ENCODE measurements around the gene SGK1.

DNA sequence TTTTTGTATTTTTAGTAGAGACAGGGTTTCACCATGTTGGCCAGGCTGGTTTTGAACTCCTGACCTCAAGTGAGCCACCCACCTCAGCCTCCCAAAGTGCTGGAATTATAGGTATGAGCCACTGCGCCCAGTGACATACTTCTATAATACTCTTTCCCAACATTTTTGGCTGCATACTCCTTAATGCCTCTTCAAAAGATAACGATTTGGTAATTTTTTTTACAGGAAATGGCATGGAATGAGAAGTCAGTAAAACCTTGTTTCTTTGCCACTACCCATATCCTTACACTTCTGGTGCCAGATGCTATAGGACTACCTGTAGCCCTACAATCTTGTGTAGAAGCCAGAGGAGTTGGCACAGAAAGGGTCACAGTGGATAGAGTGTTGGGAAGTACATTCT is 41.4 kb upstream of the SGK1 start:
- TF ChIP-seq, protein P1, sequence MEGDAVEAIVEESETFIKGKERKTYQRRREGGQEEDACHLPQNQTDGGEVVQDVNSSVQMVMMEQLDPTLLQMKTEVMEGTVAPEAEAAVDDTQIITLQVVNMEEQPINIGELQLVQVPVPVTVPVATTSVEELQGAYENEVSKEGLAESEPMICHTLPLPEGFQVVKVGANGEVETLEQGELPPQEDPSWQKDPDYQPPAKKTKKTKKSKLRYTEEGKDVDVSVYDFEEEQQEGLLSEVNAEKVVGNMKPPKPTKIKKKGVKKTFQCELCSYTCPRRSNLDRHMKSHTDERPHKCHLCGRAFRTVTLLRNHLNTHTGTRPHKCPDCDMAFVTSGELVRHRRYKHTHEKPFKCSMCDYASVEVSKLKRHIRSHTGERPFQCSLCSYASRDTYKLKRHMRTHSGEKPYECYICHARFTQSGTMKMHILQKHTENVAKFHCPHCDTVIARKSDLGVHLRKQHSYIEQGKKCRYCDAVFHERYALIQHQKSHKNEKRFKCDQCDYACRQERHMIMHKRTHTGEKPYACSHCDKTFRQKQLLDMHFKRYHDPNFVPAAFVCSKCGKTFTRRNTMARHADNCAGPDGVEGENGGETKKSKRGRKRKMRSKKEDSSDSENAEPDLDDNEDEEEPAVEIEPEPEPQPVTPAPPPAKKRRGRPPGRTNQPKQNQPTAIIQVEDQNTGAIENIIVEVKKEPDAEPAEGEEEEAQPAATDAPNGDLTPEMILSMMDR (tag by site-specific recombination; IDR thresholded peaks at IDR 0.05), result no peak
- TF ChIP-seq ZNF610 (tag by site-specific recombination; IDR thresholded peaks at IDR 0.05; ENCODE audit: borderline replicate concordance) (no peak), ZNF24 (tag by site-specific recombination; IDR thresholded peaks at IDR 0.05) (no peak), OVOL3 (tag by site-specific recombination; IDR thresholded peaks at IDR 0.05) (no peak), KLF10 (tag by site-specific recombination; IDR thresholded peaks at IDR 0.05) (no peak), ZBTB21 (tag by site-specific recombination; IDR thresholded peaks at IDR 0.05) (no peak)
- TF ChIP-seq, protein P2, sequence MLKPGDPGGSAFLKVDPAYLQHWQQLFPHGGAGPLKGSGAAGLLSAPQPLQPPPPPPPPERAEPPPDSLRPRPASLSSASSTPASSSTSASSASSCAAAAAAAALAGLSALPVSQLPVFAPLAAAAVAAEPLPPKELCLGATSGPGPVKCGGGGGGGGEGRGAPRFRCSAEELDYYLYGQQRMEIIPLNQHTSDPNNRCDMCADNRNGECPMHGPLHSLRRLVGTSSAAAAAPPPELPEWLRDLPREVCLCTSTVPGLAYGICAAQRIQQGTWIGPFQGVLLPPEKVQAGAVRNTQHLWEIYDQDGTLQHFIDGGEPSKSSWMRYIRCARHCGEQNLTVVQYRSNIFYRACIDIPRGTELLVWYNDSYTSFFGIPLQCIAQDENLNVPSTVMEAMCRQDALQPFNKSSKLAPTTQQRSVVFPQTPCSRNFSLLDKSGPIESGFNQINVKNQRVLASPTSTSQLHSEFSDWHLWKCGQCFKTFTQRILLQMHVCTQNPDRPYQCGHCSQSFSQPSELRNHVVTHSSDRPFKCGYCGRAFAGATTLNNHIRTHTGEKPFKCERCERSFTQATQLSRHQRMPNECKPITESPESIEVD (tag by site-specific recombination; IDR thresholded peaks at IDR 0.05), result no peak
- TF ChIP-seq, protein P3, sequence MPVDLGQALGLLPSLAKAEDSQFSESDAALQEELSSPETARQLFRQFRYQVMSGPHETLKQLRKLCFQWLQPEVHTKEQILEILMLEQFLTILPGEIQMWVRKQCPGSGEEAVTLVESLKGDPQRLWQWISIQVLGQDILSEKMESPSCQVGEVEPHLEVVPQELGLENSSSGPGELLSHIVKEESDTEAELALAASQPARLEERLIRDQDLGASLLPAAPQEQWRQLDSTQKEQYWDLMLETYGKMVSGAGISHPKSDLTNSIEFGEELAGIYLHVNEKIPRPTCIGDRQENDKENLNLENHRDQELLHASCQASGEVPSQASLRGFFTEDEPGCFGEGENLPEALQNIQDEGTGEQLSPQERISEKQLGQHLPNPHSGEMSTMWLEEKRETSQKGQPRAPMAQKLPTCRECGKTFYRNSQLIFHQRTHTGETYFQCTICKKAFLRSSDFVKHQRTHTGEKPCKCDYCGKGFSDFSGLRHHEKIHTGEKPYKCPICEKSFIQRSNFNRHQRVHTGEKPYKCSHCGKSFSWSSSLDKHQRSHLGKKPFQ (tag by site-specific recombination; IDR thresholded peaks at IDR 0.05), result no peak

Measured in HEK293 (cell line).